Inferior parietal cortex (tissue), 1 donor: ENCODE results near the gene LSM7.

Source experiments
- DNase-seq: peaks from one replicate; pipeline ENCODE4 v3.0.0-alpha.2; 2016; ENCODE audit errors: extremely low spot score

LSM7 gene

GRCh38 chr19:2338055-2338615 is 9.7 kb upstream of the LSM7 start:
- DNase-seq = no peak

- no peak for DNase-seq
Measured at GRCh38 chr19:2337329-2337707, 8.9 kb upstream of the LSM7 start.

- DNase-seq = no peak
Measured at GRCh38 chr19:2336528-2337328, 8.3 kb upstream of the LSM7 start.

- DNase-seq = no peak
Measured at GRCh38 chr19:2335848-2336247, 7.5 kb upstream of the LSM7 start.

GRCh38 chr19:2334986-2335846 is 6.8 kb upstream of the LSM7 start:
- DNase-seq = no peak

GRCh38 chr19:2334426-2334825 is 6.0 kb upstream of the LSM7 start:
- no peak for DNase-seq

- DNase-seq = no peak
Measured at GRCh38 chr19:2333807-2334211, 5.4 kb upstream of the LSM7 start.

- DNase-seq = no peak
Measured at GRCh38 chr19:2333027-2333806, 4.8 kb upstream of the LSM7 start.

- no peak for DNase-seq
Measured at GRCh38 chr19:2332341-2333026, 4.1 kb upstream of the LSM7 start.

GRCh38 chr19:2331601-2332246 is 3.3 kb upstream of the LSM7 start:
- no peak for DNase-seq

GRCh38 chr19:2330632-2331284 is 2.4 kb upstream of the LSM7 start:
- no peak for DNase-seq

- no peak for DNase-seq
Measured at GRCh38 chr19:2330255-2330631, 1.9 kb upstream of the LSM7 start.

GRCh38 chr19:2329501-2329916 is 1.1 kb upstream of the LSM7 start:
- no peak for DNase-seq

GRCh38 chr19:2329149-2329478 is 728 bp upstream of the LSM7 start:
- no peak for DNase-seq

- DNase-seq = no peak
Measured at GRCh38 chr19:2327773-2328400, 499 bp downstream of the LSM7 start.

- DNase-seq = no peak
Measured at GRCh38 chr19:2326699-2327360, 1.6 kb downstream of the LSM7 start.

- DNase-seq = no peak
Measured at GRCh38 chr19:2325281-2326046, 2.9 kb downstream of the LSM7 start.

GRCh38 chr19:2324220-2324948 is 4.0 kb downstream of the LSM7 start:
- no peak for DNase-seq
